GM19025 (cell line): ENCODE measurements around the gene TMEM150C.

ENCODE experiments used
- ATAC-seq: cut with Tn5 transposase; IDR thresholded peaks from one replicate; pipeline ENCODE4 v1.9.1; 2021; ENCODE audit warnings: mild to moderate bottlenecking, low read depth, moderate library complexity; ENCODE audit not compliant: unreplicated experiment

TMEM150C gene

GRCh38 chr4:82519776-82520175, 42.0 kb downstream of the TMEM150C start:
- no peak for ATAC-seq

GRCh38 chr4:82519072-82519471, 42.7 kb downstream of the TMEM150C start:
- no peak for ATAC-seq

- no peak for ATAC-seq
Measured at GRCh38 chr4:82517043-82517442, 44.7 kb downstream of the TMEM150C start.

- no peak for ATAC-seq
Measured at GRCh38 chr4:82515705-82516104, 46.1 kb downstream of the TMEM150C start.

GRCh38 chr4:82513382-82513781, 48.4 kb downstream of the TMEM150C start:
- no peak for ATAC-seq

- ATAC-seq: no peak
Measured at GRCh38 chr4:82510216-82510615, 51.6 kb downstream of the TMEM150C start.

GRCh38 chr4:82508806-82509428, 52.9 kb downstream of the TMEM150C start:
- no peak for ATAC-seq

- no peak for ATAC-seq
Measured at GRCh38 chr4:82508011-82508410, 53.8 kb downstream of the TMEM150C start.

GRCh38 chr4:82501154-82501442, 60.7 kb downstream of the TMEM150C start:
- no peak for ATAC-seq

GRCh38 chr4:82500435-82501153, 61.2 kb downstream of the TMEM150C start:
- no peak for ATAC-seq

- ATAC-seq: no peak
Measured at GRCh38 chr4:82499738-82500434, 61.9 kb downstream of the TMEM150C start.

GRCh38 chr4:82496349-82496748, 65.4 kb downstream of the TMEM150C start:
- no peak for ATAC-seq

GRCh38 chr4:82495666-82496065, 66.1 kb downstream of the TMEM150C start:
- no peak for ATAC-seq

GRCh38 chr4:82493721-82494425, 67.9 kb downstream of the TMEM150C start:
- no peak for ATAC-seq

GRCh38 chr4:82491251-82491960, 70.4 kb downstream of the TMEM150C start:
- no peak for ATAC-seq

GRCh38 chr4:82489987-82490386, 71.8 kb downstream of the TMEM150C start:
- no peak for ATAC-seq

- no peak for ATAC-seq
Measured at GRCh38 chr4:82489076-82489475, 72.7 kb downstream of the TMEM150C start.

- no peak for ATAC-seq
Measured at GRCh38 chr4:82484996-82485783, 76.6 kb downstream of the TMEM150C start.

GRCh38 chr4:82482387-82482786, 79.4 kb downstream of the TMEM150C start:
- no peak for ATAC-seq

GRCh38 chr4:82481506-82481840, 80.3 kb downstream of the TMEM150C start:
- ATAC-seq: no peak
